GM23338 (cell line): ENCODE data around the gene CENPX. TPM values are rescaled to one million over a fixed set of nuclear protein-coding genes. Genes with fewer than 3 reads are reported as not detected.
A peak's percentile ranks its signal among the peaks of the same experiment; 100 is the strongest.

Experiments used
- ATAC-seq: fragments of 200-7000 bp; cut with Tn5 transposase; 3 replicates; pipeline ENCODE4 v1.9.1; 2020
- DNase-seq: peaks from one replicate; pipeline ENCODE4 v3.0.0-alpha.2; 2015; ENCODE audit warnings: low spot score
- H2AFZ ChIP-seq: fragments of 200-600 bp; sonication (generic); 2 replicates; pipeline ENCODE4 v1.8.0; 2016; ENCODE audit warnings: antibody characterized with exemption, mild to moderate bottlenecking, moderate library complexity
- H3F3A ChIP-seq: fragments of 200-600 bp; sonication (generic); replicated peaks from 2 replicates; pipeline ENCODE4 v1.8.0; 2017; ENCODE audit warnings: antibody characterized with exemption, mixed run types, low read depth
- H3K27ac ChIP-seq: fragments of 200-600 bp; sonication (generic); 2 replicates; pipeline ENCODE4 v1.6.1; 2016; ENCODE audit warnings: low read depth
- H3K27me3 ChIP-seq: fragments of 200-600 bp; sonication (generic); 2 replicates; pipeline ENCODE4 v1.8.0; 2016; ENCODE audit warnings: mild to moderate bottlenecking, mixed run types, moderate library complexity; ENCODE audit not compliant: insufficient read depth
- H3K36me3 ChIP-seq: fragments of 200-600 bp; sonication (generic); 2 replicates; pipeline ENCODE4 v1.8.0; 2016; ENCODE audit warnings: mild to moderate bottlenecking; ENCODE audit not compliant: insufficient read depth
- H3K4me1 ChIP-seq: fragments of 200-600 bp; sonication (generic); 2 replicates; pipeline ENCODE4 v1.8.0; 2016; ENCODE audit warnings: mild to moderate bottlenecking, moderate library complexity; ENCODE audit not compliant: insufficient read depth
- H3K4me2 ChIP-seq: fragments of 200-600 bp; sonication (generic); 2 replicates; pipeline ENCODE4 v1.7.1; 2017; ENCODE audit warnings: mixed run types
- H3K4me3 ChIP-seq: fragments of 200-600 bp; sonication (generic); 2 replicates; pipeline ENCODE4 v1.6.1; 2016; ENCODE audit warnings: mixed run types
- H3K79me2 ChIP-seq: fragments of 200-600 bp; sonication (generic); replicated peaks from 2 replicates; pipeline ENCODE4 v1.8.0; 2017; ENCODE audit warnings: mild to moderate bottlenecking; ENCODE audit not compliant: insufficient read depth
- H3K9me2 ChIP-seq: fragments of 200-600 bp; sonication (generic); 2 replicates; pipeline ENCODE4 v1.8.0; 2017; ENCODE audit not compliant: insufficient read depth
- H4K20me1 ChIP-seq: fragments of 200-600 bp; sonication (generic); replicated peaks from 2 replicates; pipeline ENCODE4 v1.8.0; 2017; ENCODE audit warnings: mild to moderate bottlenecking; ENCODE audit not compliant: insufficient read depth
- H3K27ac Mint-ChIP-seq: 2 replicates; pipeline ENCODE4 v1.8.0; 2020; ENCODE audit warnings: inconsistent platforms, mild to moderate bottlenecking, moderate library complexity, mixed read lengths
- H3K27me3 Mint-ChIP-seq: 3 replicates; pipeline ENCODE4 v1.8.0; 2022; ENCODE audit warnings: low read depth, mild to moderate bottlenecking, moderate library complexity, mixed read lengths, inconsistent platforms; ENCODE audit not compliant: insufficient read depth, poor library complexity
- H3K36me3 Mint-ChIP-seq: 3 replicates; pipeline ENCODE4 v1.8.0; 2021; ENCODE audit warnings: low read depth, mild to moderate bottlenecking, inconsistent platforms, moderate library complexity, mixed read lengths
- H3K4me1 Mint-ChIP-seq: 3 replicates; pipeline ENCODE4 v1.8.0; 2020; ENCODE audit warnings: mild to moderate bottlenecking, inconsistent platforms, mixed read lengths
- H3K4me3 Mint-ChIP-seq: 3 replicates; pipeline ENCODE4 v1.8.0; 2021; ENCODE audit warnings: moderate library complexity, mild to moderate bottlenecking, inconsistent platforms, mixed read lengths
- H3K9me3 Mint-ChIP-seq: 3 replicates; pipeline ENCODE4 v1.8.0; 2020; ENCODE audit warnings: moderate library complexity, mild to moderate bottlenecking, inconsistent platforms, mixed read lengths
- CREB1 ChIP-seq: fragments of 250-450 bp; sonication (Bioruptor Pico); IDR thresholded peaks from 2 replicates; pipeline ENCODE4 v1.5.0; 2020; ENCODE audit warnings: low read depth, mild to moderate bottlenecking, moderate library complexity
- ETS1 ChIP-seq: IDR thresholded peaks from 2 replicates; pipeline ENCODE4 v1.6.1; 2016; ENCODE audit warnings: antibody characterized with exemption
- EZH2phosphoT487 ChIP-seq: fragments of 200-600 bp; sonication (generic); IDR thresholded peaks from one replicate; pipeline ENCODE4 v1.8.1; 2018; ENCODE audit warnings: antibody characterized with exemption; ENCODE audit not compliant: unreplicated experiment
- POLR2AphosphoS5 ChIP-seq: IDR thresholded peaks from 2 replicates; pipeline ENCODE4 v1.6.1; 2016; ENCODE audit warnings: antibody characterized with exemption, low read depth
- REST ChIP-seq: IDR thresholded peaks from one replicate; pipeline ENCODE4 v1.6.1; 2018; ENCODE audit warnings: antibody characterized with exemption; ENCODE audit not compliant: unreplicated experiment
- ZNF331 ChIP-seq: fragments of 250-450 bp; sonication (Bioruptor Pico); IDR thresholded peaks from 2 replicates; pipeline ENCODE4 v1.5.0; 2020; ENCODE audit warnings: low read depth, mild to moderate bottlenecking, moderate library complexity
- ZNF462 ChIP-seq: fragments of 250-450 bp; sonication (Bioruptor Pico); IDR thresholded peaks from 2 replicates; pipeline ENCODE4 v1.5.0; 2020; ENCODE audit warnings: mild to moderate bottlenecking, moderate library complexity
- polyA plus RNA-seq: library from polyadenylated mRNA; unstranded; fragments of >200 nt; fragmentation: Nextera tagmentation; extraction: Ambion mirVana; gene quantifications from 2 replicates; pipeline ENCODE4 v1.2.1, GENCODE V29; 2016
- total RNA-seq: library from RNA; depleted of rRNA; stranded (reverse); fragments of >200 nt; shearing (Covaris generic); gene quantifications from 2 replicates; pipeline ENCODE4 v1.2.3, GENCODE V29; 2014

The CENPX gene
- total and polyA plus RNA-seq, 2 experiments from 2014 or later, result 114 to 157 TPM

GRCh38 chr17:82070611-82071010 lies 47.9 kb upstream of the CENPX start (continued):
- TF ChIP-seq ZNF462 (no peak), EZH2phosphoT487 (no peak), REST (no peak)

- H3F3A ChIP-seq, result 0 out of 2 replicates have a peak, but pooled peaks cover 4% of the 10 kb centered on the region
- H3K4me2 ChIP-seq, result peak within 1 kb of the TSS; percentile 88
- Mint-ChIP-seq H3K4me1 (peaks cover 4% of the 10 kb centered on the region; the same call in 2 of the 3 replicates), H3K4me3 (peak within 1 kb of the TSS; percentile 80), H3K36me3 (no peaks in the 10 kb centered on the region; the same call in 1 of the 3 replicates), H3K27ac (no peak within 1 kb of the TSS), H3K9me3 (no peaks in the 10 kb centered on the region), H3K27me3 (peaks cover 3% of the 10 kb centered on the region)
- no peaks in the 10 kb centered on the region for H4K20me1 ChIP-seq
- H3K9me2 ChIP-seq, result no peaks in the 10 kb centered on the region
- DNase-seq (peak; percentile 74), ATAC-seq (peak; percentile 77)
- H3K79me2 ChIP-seq, result no peaks in the 10 kb centered on the region
- H3K27me3 ChIP-seq, result no peaks in the 10 kb centered on the region
- no peaks in the 10 kb centered on the region for H3K36me3 ChIP-seq
- no peak within 1 kb of the TSS for H3K27ac ChIP-seq
- H3K4me1 ChIP-seq, result no peaks in the 10 kb centered on the region
- H2AFZ ChIP-seq, result peak within 1 kb of the TSS; percentile 94
- peak within 1 kb of the TSS; percentile 77 for H3K4me3 ChIP-seq
- TF ChIP-seq POLR2AphosphoS5 (peak; percentile 59; the same call in 1 of the 2 replicates), EZH2phosphoT487 (no peak), REST (no peak), ETS1 (peak; percentile 79), CREB1 (CRISPR knock-in tag) (peak; percentile 80), ZNF331 (CRISPR knock-in tag) (no peak)
Measured at GRCh38 chr17:82065638-82066303, 43.1 kb upstream of the CENPX start, which contains the start of gene DUS1L. DUS1L (minus strand) TSS chr17:82065804; CDS start chr17:82065059, 745 bp downstream.
